Right renal pelvis (tissue), 4 donors: ENCODE data around the gene KCNQ4. TPM values are rescaled to one million over a fixed set of nuclear protein-coding genes. Genes with fewer than 3 reads are reported as not detected.

Source experiments
- DNase-seq, 4 donors: peaks; one replicate each; pipeline ENCODE4 v3.0.0-alpha.2; 2013; ENCODE audit warnings: low read depth in 4 of 4, low spot score in 3 of 4, missing footprints in 1 of 4
- polyA plus RNA-seq, 4 donors: library from polyadenylated mRNA; unstranded; fragments of 120-200 nt; gene quantifications; one replicate each; pipeline ENCODE4 v1.2.1, GENCODE V29; 2013; ENCODE audit not compliant: insufficient read length in 4 of 4

The KCNQ4 gene
- polyA plus RNA-seq, 4 donors, result 1.5 to 2.3 (median 1.9) TPM

DNA sequence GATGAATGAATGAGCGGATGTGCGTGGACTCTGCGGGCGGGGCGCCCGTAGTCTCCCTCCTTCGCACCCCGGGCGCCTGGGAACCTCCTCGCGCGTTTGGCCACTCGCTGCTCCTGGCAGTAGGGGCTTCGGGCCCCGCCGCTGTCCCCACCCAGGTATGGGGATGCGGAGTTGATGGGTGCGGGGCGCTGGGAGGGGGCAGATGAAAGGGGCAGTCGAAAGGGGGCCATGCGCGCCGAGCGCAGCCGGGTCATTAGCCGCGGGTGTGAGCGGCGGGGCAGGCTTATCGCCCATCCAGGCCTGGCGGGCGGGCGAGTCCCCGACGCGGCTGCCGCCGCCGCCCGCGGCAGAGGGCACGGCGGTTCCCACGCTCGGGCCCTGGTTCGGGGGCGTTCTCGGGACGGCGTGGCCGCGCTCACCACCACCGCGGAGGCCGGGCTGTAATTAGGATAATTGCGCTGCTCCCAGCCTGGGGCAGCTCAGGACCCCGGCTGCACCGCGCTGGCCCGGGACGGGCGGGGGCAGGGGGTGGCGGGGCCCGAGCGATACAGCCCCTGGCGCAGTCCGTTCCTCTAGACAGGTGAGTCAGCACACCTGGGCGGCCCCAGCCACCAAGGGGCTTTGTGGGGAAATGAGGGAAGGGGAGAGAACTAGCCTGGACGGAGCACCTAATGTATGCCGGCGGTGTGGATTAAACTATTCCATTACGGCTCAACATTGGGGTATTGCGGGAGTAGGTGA, 100.6 kb downstream of the KCNQ4 start:
- no peak for DNase-seq

DNA sequence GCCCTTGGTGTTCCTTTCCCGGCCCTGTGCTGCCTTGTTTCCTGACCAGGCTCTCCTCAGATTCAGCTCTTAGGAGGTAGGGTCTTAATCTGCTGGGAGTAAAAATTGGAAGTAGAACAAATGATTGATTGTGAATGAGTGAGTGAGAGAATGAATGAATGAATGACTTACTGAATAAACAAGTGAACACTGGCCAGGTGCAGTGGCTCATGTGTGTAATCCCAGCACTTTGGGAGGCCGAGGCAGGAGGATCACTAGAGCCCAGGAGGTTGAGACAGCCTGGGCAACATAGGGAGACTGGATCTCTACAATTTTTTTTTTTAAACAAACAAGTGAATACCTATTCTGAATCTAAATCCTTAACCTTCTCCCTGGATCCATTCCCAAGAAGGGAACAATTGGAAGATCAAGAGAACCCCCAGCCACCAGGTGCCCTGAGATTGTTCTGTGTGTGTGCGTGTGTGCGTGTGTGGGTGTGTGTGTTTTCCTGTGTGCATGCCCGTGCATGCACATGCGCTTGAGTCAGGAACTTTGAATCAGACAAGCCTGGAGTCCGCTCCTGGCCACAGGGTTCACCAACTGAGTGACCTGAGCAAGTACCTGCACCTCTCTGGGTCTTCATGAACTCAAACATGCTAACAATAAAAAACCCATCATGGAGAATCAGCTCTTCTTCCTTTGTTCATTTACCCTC, 102.9 kb downstream of the KCNQ4 start:
- DNase-seq, result no peak

DNA sequence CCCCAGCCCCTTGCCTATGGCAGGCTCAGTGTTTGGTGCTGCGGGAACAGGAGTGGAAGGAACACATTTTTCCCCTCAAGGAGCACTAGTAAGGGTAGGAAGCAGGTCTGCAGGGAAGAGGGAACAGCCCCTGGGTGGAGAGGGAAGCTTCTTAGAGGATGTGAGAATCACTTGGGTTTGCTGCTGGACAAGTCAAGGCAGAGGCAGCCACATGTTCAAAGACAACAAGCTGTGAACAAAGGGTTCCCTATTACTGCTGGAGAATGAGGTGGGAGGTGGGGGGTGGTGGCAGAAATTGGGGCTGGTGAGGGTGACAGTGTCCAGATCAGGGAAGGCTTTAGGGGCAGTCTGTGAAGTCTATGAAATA, 103.4 kb downstream of the KCNQ4 start:
- no peak for DNase-seq

DNA sequence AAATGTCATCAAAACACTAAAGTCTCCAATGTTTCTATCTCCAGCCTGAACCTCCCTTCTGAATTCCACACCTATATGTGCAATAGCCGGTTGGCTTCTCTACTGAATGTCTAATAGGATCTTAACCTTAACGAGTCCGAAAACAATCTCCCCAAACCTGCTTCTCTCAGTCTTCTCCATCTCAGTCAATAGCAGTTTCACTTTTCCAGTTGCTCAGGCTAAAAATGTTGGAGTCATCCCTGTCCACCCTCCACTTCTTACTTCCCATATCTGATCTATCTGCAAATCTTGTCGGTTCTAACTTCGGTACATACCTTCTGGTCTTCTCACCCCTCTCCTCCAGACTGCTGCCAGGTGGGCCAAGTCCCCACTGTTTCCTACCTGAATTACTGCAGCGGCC, 104.1 kb downstream of the KCNQ4 start:
- no peak for DNase-seq

Other genes with a start within 250 kb of the KCNQ4 start
- 1 to 10 TPM; 1.7 to 1.8 (median 1.7) TPM for gene RIMS3, start 118.1 kb upstream of the KCNQ4 start, polyA plus RNA-seq
- gene NFYC, start 92.1 kb upstream of the KCNQ4 start, polyA plus RNA-seq, result 100 to 1,000 TPM in 2 of 4 donors, 10 to 100 TPM in 2; 92.0 to 106 (median 101) TPM
- gene CITED4, start 78.6 kb downstream of the KCNQ4 start, polyA plus RNA-seq, result 1 to 10 TPM; 3.8 to 7.7 (median 4.7) TPM
- gene CTPS1, start 195.9 kb downstream of the KCNQ4 start, polyA plus RNA-seq, result 10 to 100 TPM; 25.4 to 31.1 (median 27.0) TPM
- gene SLFNL1, start 237.9 kb downstream of the KCNQ4 start, polyA plus RNA-seq, result under 1 TPM; 0.27 to 0.40 (median 0.29) TPM